Measurements from ENCODE around the gene SLC4A1.
"Not testable (repeated sequence)": the region's sequence is repeated elsewhere in the genome, so short reads cannot be mapped to it uniquely, and the experiment has no call there.

SLC4A1 gene

GRCh38 chr17:44255915-44256314 is 12.0 kb downstream of the SLC4A1 start:
- no peak for DNase-seq

GRCh38 chr17:44254361-44255095 is 13.4 kb downstream of the SLC4A1 start:
- no peak for DNase-seq

- no peak for DNase-seq
Measured at GRCh38 chr17:44253006-44253405, 14.9 kb downstream of the SLC4A1 start.

DNA sequence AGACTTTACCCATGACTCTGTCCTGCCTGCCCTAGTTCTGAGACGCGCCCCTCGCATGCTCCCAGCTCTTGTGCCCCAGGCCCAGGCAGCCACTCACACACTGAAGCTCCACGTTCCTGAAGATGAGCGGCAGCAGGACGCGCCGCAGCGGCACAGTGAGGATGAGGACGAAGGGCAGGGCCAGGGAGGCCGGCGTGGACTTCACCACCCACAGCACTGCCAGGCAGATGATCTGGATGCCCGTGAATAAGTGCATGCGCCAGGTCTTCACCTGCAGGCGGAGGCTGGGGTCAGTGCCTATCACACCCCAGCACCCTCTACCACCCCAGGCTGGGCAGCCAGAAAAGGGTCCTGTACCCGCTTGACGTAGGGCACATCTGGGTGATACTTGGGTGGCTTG is 16.9 kb downstream of the SLC4A1 start:
- no peak for DNase-seq

- no peak for DNase-seq
Measured at GRCh38 chr17:44249501-44250246, 18.3 kb downstream of the SLC4A1 start.

GRCh38 chr17:44247876-44248736 is 19.8 kb downstream of the SLC4A1 start:
- DNase-seq = no peak

DNA sequence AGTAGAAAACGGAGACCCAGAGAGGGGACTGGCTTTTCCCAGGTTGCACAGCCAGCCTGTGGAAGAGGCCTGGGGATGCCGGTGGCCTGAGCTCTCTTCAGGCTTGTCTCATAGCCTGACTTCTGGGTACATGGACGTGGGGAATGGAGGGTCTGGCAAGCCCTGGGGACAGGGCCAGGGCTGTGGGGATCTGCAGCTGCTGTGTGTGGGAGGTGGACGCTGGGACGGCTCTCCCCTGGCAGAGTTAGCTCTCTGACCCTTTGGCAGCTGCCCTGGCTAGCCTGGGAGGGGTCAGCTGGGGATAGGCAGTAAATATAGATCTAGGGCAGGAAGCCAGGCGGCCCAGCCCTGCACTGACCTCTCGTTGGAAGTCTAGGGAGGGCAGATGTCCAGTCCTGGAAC is 20.5 kb downstream of the SLC4A1 start:
- DNase-seq = no peak

DNA sequence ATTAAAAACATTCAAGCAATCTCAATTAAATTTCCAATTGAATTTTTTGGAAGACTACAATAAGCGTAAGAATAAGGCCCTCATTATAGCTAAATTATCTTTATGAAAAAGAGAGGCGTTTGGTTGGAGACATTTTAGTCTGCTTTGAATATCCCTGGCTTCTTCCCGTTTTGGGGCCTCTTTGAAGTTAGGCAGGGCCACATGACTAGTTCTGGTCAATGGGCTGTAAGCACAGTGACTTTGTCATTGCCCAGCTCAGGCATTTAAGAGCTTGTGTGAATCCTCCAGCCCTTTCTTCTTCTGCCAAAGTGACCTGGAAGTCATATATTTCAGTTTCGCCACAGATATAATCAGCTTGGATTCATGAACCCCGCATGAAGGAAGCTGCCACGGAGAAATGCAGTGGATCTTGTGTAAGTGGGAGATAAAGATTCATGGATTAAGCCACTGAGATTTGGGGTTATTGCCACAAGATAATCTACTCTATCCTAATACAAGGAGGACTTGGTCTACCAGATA is 26.8 kb downstream of the SLC4A1 start:
- peak; percentile 18 for DNase-seq

GRCh38 chr17:44237886-44238285 is 30.0 kb downstream of the SLC4A1 start:
- not testable (repeated sequence) for DNase-seq

GRCh38 chr17:44236444-44236991 is 31.4 kb downstream of the SLC4A1 start:
- no peak for DNase-seq

DNA sequence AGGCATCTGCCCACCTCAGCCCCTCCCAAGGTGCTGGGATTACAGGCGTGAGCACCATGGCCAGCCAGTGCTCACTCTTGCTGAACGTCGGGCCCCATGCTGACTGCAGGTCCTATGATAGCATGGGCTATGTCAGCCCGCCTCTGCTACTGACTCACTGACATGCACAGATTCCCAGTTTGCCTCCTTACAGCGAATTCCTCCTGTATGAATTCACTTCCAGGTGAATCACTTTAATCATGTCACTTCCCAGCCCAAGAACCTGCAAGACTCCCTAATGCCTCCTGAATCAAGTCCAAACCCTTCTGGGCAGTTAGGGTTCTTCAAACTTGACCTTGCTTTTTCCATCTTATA is 32.4 kb downstream of the SLC4A1 start:
- DNase-seq = no peak

- no peak for DNase-seq
Measured at GRCh38 chr17:44233582-44233981, 34.4 kb downstream of the SLC4A1 start.

DNA sequence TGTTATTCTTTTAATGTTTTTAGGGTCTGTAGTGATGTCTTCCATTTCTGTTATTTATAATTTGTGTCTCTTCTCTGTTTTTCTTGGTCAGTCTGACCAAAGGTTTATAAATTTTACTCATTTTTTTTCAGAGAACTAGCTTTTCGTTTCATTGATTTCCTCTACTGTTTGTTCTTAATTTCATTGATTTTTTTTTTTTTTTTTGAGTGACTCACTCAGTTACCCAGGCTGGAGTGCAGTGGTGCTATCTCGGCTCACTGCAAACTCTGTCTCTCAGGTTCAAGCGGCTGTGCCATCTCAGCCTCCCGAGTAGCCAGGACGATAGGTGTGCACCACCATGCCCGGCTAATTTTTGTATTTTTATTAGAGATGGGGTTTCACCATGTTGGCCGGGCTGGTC is 35.9 kb downstream of the SLC4A1 start:
- no peak for DNase-seq

DNA sequence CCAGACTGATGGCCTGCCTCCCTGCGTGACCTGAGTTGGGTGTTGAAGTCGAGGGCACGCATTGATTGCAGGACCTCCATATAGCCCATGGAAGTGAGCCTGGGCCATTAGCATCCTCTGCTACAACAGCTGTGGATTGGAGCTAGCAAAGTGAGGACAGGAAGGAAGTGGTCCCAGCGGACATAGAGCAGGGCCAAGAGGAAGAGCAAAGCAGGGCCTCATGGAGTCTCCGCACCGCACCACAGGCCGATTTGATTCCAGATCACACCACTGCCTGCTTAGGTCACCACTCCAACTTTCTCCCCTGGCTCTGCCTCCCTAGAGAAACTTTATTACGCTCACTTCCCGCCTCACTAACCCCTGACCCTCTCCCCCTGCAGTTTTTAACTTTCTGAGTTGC is 37.8 kb downstream of the SLC4A1 start:
- DNase-seq = no peak

GRCh38 chr17:44229090-44229489 is 38.8 kb downstream of the SLC4A1 start:
- DNase-seq = no peak

GRCh38 chr17:44223541-44224071 is 44.3 kb downstream of the SLC4A1 start:
- DNase-seq = peak; percentile 5

- DNase-seq = peak; percentile 85
Measured at GRCh38 chr17:44222112-44222869, 45.6 kb downstream of the SLC4A1 start.

- peak; percentile 84 for DNase-seq
Measured at GRCh38 chr17:44221862-44222111, 46.1 kb downstream of the SLC4A1 start.

DNA sequence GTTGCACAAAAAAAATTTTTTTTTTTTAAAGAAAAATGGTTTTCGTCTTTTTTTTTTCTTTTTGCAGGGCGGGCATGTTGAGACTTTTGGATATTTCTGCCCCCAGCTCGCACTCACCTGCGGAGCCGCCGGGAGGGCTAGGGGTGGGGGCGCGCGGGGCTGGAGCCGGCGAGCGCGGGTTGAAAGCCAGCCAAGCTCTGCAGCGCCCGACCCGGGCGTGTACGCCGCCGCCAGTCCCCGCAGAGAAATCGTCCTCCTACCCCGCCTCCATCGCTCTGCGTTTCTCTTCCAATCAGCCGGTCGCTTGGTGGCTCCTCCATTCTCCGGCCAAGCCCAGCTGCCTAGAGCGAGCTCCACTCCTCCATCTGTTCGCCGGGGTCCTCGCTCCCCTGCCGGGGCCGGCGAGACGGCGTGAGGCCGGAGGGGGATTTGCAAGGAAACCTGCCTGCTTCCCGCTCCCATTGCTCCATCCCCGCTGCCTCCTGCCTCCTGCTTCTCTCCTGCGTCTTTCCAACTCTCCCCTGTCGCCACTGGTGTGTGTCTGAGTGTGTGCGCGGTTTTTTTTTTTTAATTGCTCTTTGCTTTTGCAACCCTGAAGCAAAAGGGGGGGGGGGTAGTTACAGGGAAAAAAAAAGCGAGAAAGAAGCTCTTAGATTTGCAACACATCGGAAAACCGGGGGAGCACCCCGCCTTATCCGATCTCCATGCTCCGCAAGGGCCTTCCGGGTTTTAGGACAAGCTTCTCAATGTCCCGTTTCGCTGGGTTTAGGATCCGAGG is 46.7 kb downstream of the SLC4A1 start:
- DNase-seq = peak; percentile 75

DNA sequence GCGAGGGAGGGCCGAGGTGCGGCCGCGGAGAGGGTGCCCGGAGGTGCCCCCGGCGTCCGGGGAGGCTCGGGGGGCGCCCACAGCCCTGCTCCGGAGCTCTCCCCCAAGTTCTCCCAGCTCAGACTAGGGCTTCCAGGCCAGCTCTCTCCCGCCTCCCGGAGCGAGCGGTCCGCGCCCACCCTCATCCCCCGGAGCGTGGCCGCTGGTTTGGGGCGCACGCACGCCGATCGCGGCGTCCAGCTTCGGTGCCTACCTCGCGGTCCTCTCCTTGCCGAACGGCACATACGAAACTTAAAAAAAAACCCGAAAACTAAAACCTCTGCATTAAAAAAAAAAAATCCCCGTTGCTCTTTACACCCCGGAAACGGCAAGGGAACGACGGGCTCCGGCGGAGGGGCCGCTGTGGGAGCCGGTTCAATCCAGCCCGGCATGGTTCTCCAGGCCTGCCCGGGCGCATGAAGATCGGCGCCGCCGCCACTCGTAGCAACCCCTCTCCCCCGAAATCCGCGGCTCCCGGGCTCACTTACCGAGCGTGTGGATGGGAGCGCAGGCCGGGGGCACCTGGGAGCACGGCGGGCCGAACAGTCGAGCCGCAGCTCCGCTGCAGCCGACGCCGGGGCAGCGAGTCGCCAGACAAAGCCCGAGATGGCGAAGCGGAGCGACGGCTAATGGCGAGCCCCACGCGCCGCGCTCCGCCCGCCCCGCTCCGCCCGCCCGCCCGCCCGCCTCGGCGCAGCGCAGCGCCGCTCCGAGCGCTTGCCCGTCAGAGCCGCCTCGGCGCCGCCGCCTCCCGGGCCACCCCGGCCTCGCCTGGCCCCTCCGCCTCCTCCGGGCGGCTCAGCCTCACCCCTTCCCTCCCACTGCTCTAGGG is 47.5 kb downstream of the SLC4A1 start:
- DNase-seq = peak; percentile 65

Measured in midbrain (tissue), 1 donor.